AG04450 (cell line): Measurements from ENCODE around the gene KLHL33. TPM values are rescaled to one million over a fixed set of nuclear protein-coding genes. Genes with fewer than 3 reads are reported as not detected.

Experiments
- CTCF ChIA-PET: fragments of 300-600, 350-600 bp; formaldehyde crosslinking; extraction: SDS; loops from one replicate; lab custom pipeline; 2022; ENCODE audit warnings: antibody characterized with exemption, inconsistent platforms; lab: Charles Lee
- POLR2A ChIA-PET: fragments of 350-600 bp; formaldehyde crosslinking; extraction: SDS; loops from one replicate; lab custom pipeline; 2021; ENCODE audit warnings: antibody characterized with exemption, inconsistent platforms; lab: Yijun Ruan, JAX
- DNase-seq: peaks from one replicate; pipeline ENCODE4 v3.0.0-alpha.2; 2011; ENCODE audit warnings: low read depth, low spot score
- H3K27ac ChIP-seq: one replicate; pipeline ENCODE4 v1.5.1; 2012; ENCODE audit warnings: low read depth, low read length, control low read depth
- H3K27me3 ChIP-seq: one replicate; pipeline ENCODE4 v1.6.0; 2012; ENCODE audit warnings: low read length; ENCODE audit not compliant: control insufficient read depth, insufficient read depth
- H3K4me3 ChIP-seq: 2 replicates; pipeline ENCODE4 v1.5.1; 2011; ENCODE audit warnings: mild to moderate bottlenecking, low read depth, low read length, control low read depth
- H3K9me3 ChIP-seq: 2 replicates; pipeline ENCODE4 v1.5.1; 2012; ENCODE audit warnings: low read length; ENCODE audit not compliant: control insufficient read depth, insufficient read depth
- polyA plus RNA-seq: library from polyadenylated mRNA; depleted of rRNA; stranded (reverse); fragments of >200 nt; gene quantifications from 2 replicates; pipeline ENCODE4 v1.2.3, GENCODE V29; 2011
- TF ChIP-seq, protein P1 (sequence below): IDR thresholded peaks from 2 replicates; pipeline ENCODE4 v1.5.1; 2011; ENCODE audit warnings: low read depth, low read length, control low read depth, inconsistent platforms

The KLHL33 gene
- polyA plus RNA-seq, 1 experiment = 0.06 TPM

DNA sequence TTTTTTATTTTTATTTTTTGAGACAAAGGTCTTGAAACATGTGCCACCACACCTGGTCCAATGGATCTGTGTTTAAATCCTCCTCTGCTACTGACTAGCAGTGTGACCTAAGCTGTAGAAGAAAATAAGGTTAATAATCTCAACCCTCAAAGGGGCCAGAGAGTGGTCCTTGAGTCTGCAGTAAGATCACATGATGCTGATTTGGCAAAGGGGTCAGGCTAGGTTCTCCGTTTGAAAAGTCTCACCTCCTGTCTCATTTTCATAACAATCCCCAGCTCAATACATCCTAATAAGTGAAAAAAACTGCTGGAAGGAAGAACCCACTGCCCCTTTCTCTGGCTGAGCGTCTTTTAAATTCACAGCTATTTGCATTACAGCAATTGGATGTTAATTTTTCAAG, 14.7 kb downstream of the KLHL33 start:
- ChIA-PET CTCF (interaction anchor here (0.6 to 1.5 kb wide), 3 partner anchors 13 to 276 kb away, joined by 3 to 7 read pairs (median 5); no protein-coding TSS in a partner anchor), POLR2A (interaction anchor here (1.1 kb wide), 1 partner anchor 78 kb away, joined by 3 read pairs; the partner anchor contains the start of gene PARP2)
- Histone ChIP-seq H3K27me3 (no peaks in the 10 kb centered on the region), H3K27ac (no peak overlapping the region), H3K4me3 (no peak overlapping the region), H3K9me3 (no peaks in the 10 kb centered on the region)
- DNase-seq = no peak
- TF ChIP-seq, protein P1, sequence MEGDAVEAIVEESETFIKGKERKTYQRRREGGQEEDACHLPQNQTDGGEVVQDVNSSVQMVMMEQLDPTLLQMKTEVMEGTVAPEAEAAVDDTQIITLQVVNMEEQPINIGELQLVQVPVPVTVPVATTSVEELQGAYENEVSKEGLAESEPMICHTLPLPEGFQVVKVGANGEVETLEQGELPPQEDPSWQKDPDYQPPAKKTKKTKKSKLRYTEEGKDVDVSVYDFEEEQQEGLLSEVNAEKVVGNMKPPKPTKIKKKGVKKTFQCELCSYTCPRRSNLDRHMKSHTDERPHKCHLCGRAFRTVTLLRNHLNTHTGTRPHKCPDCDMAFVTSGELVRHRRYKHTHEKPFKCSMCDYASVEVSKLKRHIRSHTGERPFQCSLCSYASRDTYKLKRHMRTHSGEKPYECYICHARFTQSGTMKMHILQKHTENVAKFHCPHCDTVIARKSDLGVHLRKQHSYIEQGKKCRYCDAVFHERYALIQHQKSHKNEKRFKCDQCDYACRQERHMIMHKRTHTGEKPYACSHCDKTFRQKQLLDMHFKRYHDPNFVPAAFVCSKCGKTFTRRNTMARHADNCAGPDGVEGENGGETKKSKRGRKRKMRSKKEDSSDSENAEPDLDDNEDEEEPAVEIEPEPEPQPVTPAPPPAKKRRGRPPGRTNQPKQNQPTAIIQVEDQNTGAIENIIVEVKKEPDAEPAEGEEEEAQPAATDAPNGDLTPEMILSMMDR = no peak

DNA sequence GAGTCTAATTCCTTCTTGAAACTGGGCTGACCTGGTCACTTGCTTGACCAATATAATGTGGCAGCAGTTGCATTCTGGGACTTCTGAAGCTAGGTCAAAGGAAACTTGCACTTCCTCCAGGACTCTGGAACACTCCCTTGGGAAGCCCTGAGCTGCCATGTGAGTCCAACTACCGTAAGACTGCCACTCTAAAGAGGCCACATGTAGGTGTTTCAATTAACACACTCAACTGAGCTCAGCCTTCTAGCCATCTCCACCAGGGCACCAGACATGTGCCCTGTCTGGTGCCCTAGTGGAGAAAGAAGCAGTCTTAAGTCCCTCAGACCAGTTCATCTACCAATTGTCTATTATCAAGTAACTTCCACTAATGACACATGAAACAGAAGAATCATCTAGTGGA, 16.5 kb downstream of the KLHL33 start:
- Histone ChIP-seq H3K27ac (no peak overlapping the region), H3K9me3 (no peaks in the 10 kb centered on the region), H3K27me3 (no peaks in the 10 kb centered on the region), H3K4me3 (no peak overlapping the region)
- CTCF ChIA-PET = no interaction called here
- no peak for DNase-seq
- POLR2A ChIA-PET = no interaction called here
- TF ChIP-seq, protein P1 = no peak

DNA sequence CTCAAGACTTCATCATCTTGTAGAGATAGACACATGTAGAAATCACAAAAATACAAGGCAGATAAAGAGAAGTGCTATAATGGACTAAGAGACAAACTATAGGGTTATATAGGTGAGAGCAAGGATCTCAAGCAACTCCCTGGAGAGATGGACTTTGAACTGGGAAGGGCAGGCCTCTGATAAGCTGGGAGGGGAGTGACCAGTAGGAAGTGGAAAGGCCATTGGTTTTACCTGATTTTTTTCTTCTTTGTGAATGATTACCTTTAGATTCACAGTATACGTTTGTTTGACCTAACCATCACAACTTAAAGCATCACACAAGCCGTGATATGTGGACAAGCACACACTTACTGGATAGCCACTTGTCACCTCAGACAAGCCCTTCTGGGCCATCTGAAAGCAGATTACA, 17.5 kb downstream of the KLHL33 start:
- TF ChIP-seq, protein P1 = no peak
- ChIA-PET CTCF (no interaction called here), POLR2A (no interaction called here)
- no peak for DNase-seq
- no peaks in the 10 kb centered on the region for H3K27me3 ChIP-seq
- no peak overlapping the region for H3K27ac ChIP-seq
- H3K9me3 ChIP-seq = no peaks in the 10 kb centered on the region; the same call in 1 of the 2 replicates
- H3K4me3 ChIP-seq = no peak overlapping the region

DNA sequence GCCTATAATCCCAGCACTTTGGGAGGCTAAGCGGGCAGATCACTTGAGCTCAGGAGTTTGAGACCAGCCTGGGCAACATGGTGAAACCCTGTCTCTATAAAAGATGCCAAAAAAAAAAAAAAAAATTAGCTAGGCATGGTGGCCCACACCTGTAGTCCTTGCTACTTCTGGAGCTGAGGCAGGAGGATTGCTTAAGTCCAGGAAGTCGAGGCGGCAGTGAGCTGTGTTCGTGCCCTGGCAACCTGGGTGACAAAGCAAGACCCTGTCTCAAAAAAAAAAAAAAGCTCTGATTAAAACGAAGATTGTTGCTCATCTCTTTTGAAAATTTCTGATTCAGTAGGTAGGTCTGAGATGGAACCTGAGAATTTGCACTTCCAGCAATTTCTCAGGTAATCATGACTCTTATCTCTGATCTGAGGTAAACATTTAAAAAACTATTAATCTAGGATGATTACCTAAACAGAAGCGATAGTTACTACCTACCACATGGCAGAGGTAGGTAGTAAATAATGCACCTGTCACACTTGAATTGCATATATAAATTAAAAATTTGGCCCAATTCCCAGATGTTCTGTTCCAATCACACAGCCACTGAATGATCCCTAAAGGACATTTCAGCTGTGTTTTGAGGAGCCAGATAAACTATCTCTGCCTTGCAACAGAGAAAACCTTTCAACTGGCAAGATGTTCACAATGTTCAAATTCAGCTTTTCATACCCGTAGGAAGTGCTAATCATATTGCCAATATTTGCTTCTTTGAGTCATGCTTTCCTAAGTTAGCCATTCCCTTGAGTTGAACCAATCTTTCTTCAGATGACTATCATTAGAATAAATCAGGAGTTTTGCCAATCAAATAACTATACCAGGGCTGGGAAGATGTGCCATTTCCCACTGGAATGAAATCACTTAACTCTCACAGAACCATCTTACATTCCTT, 18.4 kb downstream of the KLHL33 start:
- Histone ChIP-seq H3K27me3 (no peaks in the 10 kb centered on the region), H3K27ac (no peak overlapping the region), H3K9me3 (no peaks in the 10 kb centered on the region; the same call in 1 of the 2 replicates), H3K4me3 (no peak overlapping the region)
- POLR2A ChIA-PET = no interaction called here
- no peak for DNase-seq
- CTCF ChIA-PET = interaction anchor here (0.6 to 1.0 kb wide), 3 partner anchors 113 to 431 kb away, joined by 3 to 5 read pairs (median 3); no protein-coding TSS in a partner anchor
- TF ChIP-seq, protein P1 = no peak
